ENCODE measurements around the gene TMEM139.

DNA sequence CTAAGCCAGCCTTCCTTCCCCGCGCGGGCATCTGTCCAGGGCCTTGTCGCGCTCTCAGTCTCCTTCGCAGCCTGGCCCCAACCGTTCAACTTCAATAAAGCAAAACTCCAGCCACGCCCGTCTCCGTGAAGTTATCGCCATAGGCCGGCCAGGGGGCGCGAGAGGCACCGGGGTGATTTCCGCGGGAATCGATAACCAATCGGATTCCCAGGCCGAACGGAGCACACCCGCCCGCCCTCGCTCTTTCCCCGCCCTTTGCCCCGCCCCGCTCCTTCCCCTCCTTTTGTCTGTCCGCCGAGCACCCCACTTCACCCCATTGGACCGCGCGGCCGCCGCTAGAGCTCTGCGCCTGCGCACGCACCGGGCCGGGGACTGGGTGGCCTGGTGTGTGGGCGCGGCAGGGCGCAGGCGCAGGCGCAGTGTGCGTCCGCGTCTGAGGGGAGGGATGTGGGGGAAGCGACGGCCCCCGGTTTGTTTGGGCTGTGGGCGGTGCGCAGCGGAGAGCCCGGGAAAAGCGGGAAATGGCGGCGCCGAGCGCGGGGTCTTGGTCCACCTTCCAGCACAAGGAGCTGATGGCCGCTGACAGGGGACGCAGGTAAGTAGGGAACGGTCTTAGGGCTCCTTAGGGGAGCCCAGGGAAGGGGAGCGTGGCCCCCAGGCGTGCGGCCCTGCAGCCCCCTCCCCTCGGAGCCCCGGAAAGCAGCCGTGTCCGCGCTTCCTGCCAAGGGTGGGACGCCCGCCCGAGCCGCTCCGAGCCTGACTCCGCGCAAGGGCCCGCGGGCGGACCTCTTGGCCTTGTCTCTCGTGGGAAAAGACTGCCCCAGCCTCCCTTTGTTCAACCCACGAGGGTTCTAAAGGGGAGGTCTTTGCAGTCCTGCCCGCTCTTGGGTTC lies 3.4 kb downstream of the TMEM139 start, which contains the start of gene CASP2:
- TF ChIP-seq, protein P1, sequence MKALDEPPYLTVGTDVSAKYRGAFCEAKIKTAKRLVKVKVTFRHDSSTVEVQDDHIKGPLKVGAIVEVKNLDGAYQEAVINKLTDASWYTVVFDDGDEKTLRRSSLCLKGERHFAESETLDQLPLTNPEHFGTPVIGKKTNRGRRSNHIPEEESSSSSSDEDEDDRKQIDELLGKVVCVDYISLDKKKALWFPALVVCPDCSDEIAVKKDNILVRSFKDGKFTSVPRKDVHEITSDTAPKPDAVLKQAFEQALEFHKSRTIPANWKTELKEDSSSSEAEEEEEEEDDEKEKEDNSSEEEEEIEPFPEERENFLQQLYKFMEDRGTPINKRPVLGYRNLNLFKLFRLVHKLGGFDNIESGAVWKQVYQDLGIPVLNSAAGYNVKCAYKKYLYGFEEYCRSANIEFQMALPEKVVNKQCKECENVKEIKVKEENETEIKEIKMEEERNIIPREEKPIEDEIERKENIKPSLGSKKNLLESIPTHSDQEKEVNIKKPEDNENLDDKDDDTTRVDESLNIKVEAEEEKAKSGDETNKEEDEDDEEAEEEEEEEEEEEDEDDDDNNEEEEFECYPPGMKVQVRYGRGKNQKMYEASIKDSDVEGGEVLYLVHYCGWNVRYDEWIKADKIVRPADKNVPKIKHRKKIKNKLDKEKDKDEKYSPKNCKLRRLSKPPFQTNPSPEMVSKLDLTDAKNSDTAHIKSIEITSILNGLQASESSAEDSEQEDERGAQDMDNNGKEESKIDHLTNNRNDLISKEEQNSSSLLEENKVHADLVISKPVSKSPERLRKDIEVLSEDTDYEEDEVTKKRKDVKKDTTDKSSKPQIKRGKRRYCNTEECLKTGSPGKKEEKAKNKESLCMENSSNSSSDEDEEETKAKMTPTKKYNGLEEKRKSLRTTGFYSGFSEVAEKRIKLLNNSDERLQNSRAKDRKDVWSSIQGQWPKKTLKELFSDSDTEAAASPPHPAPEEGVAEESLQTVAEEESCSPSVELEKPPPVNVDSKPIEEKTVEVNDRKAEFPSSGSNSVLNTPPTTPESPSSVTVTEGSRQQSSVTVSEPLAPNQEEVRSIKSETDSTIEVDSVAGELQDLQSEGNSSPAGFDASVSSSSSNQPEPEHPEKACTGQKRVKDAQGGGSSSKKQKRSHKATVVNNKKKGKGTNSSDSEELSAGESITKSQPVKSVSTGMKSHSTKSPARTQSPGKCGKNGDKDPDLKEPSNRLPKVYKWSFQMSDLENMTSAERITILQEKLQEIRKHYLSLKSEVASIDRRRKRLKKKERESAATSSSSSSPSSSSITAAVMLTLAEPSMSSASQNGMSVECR (CRISPR knock-in tag; IDR thresholded peaks at IDR 0.05; ENCODE audit: borderline replicate concordance) = no peak; the same call in 1 of the 2 replicates
- TF ChIP-seq SP1 (CRISPR knock-in tag; conservative IDR thresholded peaks at IDR 0.05) = peak; percentile 87
- TF ChIP-seq, protein P2, sequence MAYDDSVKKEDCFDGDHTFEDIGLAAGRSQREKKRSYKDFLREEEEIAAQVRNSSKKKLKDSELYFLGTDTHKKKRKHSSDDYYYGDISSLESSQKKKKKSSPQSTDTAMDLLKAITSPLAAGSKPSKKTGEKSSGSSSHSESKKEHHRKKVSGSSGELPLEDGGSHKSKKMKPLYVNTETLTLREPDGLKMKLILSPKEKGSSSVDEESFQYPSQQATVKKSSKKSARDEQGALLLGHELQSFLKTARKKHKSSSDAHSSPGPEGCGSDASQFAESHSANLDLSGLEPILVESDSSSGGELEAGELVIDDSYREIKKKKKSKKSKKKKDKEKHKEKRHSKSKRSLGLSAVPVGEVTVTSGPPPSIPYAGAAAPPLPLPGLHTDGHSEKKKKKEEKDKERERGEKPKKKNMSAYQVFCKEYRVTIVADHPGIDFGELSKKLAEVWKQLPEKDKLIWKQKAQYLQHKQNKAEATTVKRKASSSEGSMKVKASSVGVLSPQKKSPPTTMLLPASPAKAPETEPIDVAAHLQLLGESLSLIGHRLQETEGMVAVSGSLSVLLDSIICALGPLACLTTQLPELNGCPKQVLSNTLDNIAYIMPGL (CRISPR knock-in tag; IDR thresholded peaks at IDR 0.05) = peak; percentile 83; the same call in 1 of the 2 replicates
- TF ChIP-seq, protein P3, sequence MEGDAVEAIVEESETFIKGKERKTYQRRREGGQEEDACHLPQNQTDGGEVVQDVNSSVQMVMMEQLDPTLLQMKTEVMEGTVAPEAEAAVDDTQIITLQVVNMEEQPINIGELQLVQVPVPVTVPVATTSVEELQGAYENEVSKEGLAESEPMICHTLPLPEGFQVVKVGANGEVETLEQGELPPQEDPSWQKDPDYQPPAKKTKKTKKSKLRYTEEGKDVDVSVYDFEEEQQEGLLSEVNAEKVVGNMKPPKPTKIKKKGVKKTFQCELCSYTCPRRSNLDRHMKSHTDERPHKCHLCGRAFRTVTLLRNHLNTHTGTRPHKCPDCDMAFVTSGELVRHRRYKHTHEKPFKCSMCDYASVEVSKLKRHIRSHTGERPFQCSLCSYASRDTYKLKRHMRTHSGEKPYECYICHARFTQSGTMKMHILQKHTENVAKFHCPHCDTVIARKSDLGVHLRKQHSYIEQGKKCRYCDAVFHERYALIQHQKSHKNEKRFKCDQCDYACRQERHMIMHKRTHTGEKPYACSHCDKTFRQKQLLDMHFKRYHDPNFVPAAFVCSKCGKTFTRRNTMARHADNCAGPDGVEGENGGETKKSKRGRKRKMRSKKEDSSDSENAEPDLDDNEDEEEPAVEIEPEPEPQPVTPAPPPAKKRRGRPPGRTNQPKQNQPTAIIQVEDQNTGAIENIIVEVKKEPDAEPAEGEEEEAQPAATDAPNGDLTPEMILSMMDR (IDR thresholded peaks at IDR 0.05) = no peak
- no peak for TF ChIP-seq NR2C2 (CRISPR knock-in tag; IDR thresholded peaks at IDR 0.05)
- TF ChIP-seq FOXP1 (CRISPR knock-in tag; IDR thresholded peaks at IDR 0.05; ENCODE audit: borderline replicate concordance) = peak; percentile 45
- TF ChIP-seq, protein P4, sequence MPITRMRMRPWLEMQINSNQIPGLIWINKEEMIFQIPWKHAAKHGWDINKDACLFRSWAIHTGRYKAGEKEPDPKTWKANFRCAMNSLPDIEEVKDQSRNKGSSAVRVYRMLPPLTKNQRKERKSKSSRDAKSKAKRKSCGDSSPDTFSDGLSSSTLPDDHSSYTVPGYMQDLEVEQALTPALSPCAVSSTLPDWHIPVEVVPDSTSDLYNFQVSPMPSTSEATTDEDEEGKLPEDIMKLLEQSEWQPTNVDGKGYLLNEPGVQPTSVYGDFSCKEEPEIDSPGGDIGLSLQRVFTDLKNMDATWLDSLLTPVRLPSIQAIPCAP (CRISPR knock-in tag; IDR thresholded peaks at IDR 0.05) = peak; percentile 65; the same call in 1 of the 2 replicates
- TF ChIP-seq, protein P5, sequence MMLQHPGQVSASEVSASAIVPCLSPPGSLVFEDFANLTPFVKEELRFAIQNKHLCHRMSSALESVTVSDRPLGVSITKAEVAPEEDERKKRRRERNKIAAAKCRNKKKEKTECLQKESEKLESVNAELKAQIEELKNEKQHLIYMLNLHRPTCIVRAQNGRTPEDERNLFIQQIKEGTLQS (CRISPR knock-in tag; conservative IDR thresholded peaks at IDR 0.05) = no peak
- TF ChIP-seq ESRRA (CRISPR knock-in tag; IDR thresholded peaks at IDR 0.05; ENCODE audit: borderline replicate concordance) = no peak
- TF ChIP-seq, protein P6, sequence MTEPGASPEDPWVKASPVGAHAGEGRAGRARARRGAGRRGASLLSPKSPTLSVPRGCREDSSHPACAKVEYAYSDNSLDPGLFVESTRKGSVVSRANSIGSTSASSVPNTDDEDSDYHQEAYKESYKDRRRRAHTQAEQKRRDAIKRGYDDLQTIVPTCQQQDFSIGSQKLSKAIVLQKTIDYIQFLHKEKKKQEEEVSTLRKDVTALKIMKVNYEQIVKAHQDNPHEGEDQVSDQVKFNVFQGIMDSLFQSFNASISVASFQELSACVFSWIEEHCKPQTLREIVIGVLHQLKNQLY (CRISPR knock-in tag; IDR thresholded peaks at IDR 0.05) = no peak
- peak; percentile 72; the same call in 1 of the 2 replicates for TF ChIP-seq NFE2L1 (CRISPR knock-in tag; IDR thresholded peaks at IDR 0.05)
